Measurements from ENCODE around the gene MED13L. TPM values are rescaled to one million over a fixed set of nuclear protein-coding genes. Genes with fewer than 3 reads are reported as not detected.

MED13L gene
- total RNA-seq, 1 donor from 2014 or later: 147 TPM

GRCh38 chr12:116145451-116145850 lies 132.0 kb downstream of the MED13L start:
- Histone ChIP-seq H3K4me1 (peaks cover 32% of the 10 kb centered on the region), H3K36me3 (no peaks in the 10 kb centered on the region), H3K4me3 (no peak overlapping the region), H3K27me3 (no peaks in the 10 kb centered on the region), H3K9me3 (no peaks in the 10 kb centered on the region), H3K27ac (no peak overlapping the region)
- intact Hi-C loops (cut with DNase I): no loop called here
- ATAC-seq (no peak), DNase-seq (no peak)
- TF ChIP-seq CTCF (IDR thresholded peaks at IDR 0.05): no peak

GRCh38 chr12:116144384-116144783 lies 133.1 kb downstream of the MED13L start:
- ATAC-seq: no peak
- Histone ChIP-seq H3K27ac (no peak overlapping the region), H3K4me1 (peaks cover 32% of the 10 kb centered on the region)

GRCh38 chr12:116143909-116144308 lies 133.6 kb downstream of the MED13L start:
- H3K9me3 ChIP-seq: no peaks in the 10 kb centered on the region
- ATAC-seq (peak; percentile 25), DNase-seq (no peak)
- intact Hi-C loops (cut with DNase I): no loop called here
- peaks cover 35% of the 10 kb centered on the region for H3K4me1 ChIP-seq
- no peak overlapping the region for H3K4me3 ChIP-seq
- no peak for TF ChIP-seq CTCF (IDR thresholded peaks at IDR 0.05)
- H3K36me3 ChIP-seq: no peaks in the 10 kb centered on the region
- no peak overlapping the region for H3K27ac ChIP-seq
- H3K27me3 ChIP-seq: no peaks in the 10 kb centered on the region

More at GRCh38 chr12:116144384-116144783, 133.1 kb downstream of the MED13L start:
- H3K4me3 ChIP-seq: no peak overlapping the region
- TF ChIP-seq CTCF (IDR thresholded peaks at IDR 0.05): no peak
- no peaks in the 10 kb centered on the region for H3K36me3 ChIP-seq
- DNase-seq: no peak
- no peaks in the 10 kb centered on the region for H3K9me3 ChIP-seq
- no peaks in the 10 kb centered on the region for H3K27me3 ChIP-seq
- intact Hi-C loops (cut with DNase I): no loop called here

GRCh38 chr12:116142936-116143898 lies 134.3 kb downstream of the MED13L start:
- ATAC-seq (peak; percentile 60), DNase-seq (no peak)
- Histone ChIP-seq H3K27me3 (no peaks in the 10 kb centered on the region), H3K36me3 (no peaks in the 10 kb centered on the region), H3K9me3 (no peaks in the 10 kb centered on the region), H3K4me1 (peaks cover 41% of the 10 kb centered on the region), H3K27ac (no peak overlapping the region), H3K4me3 (no peak overlapping the region)
- intact Hi-C loops (cut with DNase I): no loop called here
- no peak for TF ChIP-seq CTCF (IDR thresholded peaks at IDR 0.05)

GRCh38 chr12:116141833-116142162 lies 135.7 kb downstream of the MED13L start:
- Histone ChIP-seq H3K27me3 (no peaks in the 10 kb centered on the region), H3K4me3 (no peak overlapping the region), H3K27ac (no peak overlapping the region), H3K36me3 (no peaks in the 10 kb centered on the region), H3K9me3 (no peaks in the 10 kb centered on the region), H3K4me1 (peaks cover 45% of the 10 kb centered on the region)
- TF ChIP-seq CTCF (IDR thresholded peaks at IDR 0.05): no peak
- ATAC-seq (peak; percentile 20), DNase-seq (no peak)
- intact Hi-C loops (cut with DNase I): no loop called here
